ENCODE measurements around the gene GALNT9. TPM values are rescaled to one million over a fixed set of nuclear protein-coding genes. Genes with fewer than 3 reads are reported as not detected.

Gene GALNT9
- polyA plus RNA-seq, 3 donors: 7.3 to 12.7 (median 9.6) TPM

DNA sequence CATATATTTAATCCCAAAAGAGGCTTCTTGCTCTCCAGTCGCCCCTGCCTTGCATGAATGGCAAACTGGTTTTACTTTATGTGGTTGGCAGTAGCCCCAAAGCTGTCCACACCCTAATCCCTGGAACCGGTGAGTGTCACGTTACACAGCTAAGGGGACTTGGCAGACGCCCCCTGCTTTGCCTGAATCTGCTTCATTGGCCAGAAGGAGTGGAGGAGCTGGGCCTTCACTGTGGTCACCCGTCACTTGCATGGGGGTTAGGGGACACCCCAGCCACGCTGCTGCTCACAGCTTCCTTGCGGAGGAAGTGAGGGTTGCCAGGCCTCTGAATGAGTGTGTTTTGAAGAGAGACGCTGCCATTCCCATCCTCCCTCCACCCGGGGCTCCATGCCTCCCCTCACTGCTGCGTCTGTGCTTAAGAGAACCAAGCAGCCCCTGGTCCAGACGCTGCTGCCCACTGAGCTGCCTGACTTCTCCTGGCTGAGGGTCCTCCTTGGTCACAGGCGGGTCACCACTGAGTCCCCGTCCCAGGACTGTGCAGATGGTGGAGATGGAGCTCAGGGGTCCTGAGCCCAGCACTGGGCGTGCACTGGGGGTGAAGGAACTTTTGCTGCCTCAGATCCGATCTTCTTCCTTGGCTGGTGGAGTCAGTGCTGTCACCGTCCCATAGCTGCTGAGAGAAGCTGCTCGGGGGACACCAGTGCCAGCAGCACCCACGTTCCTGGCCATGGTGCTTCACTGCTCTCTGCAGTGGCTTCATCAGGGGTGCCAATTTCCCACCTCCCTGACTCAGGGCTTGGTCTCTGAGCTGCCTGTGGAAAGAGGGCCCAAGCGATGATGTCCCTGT is 39.8 kb downstream of the GALNT9 start:
- DNase-seq (ENCODE audit: extremely low read depth in 1 of 11, low read depth in 9 of 11, low spot score in 4 of 11): no peak

DNA sequence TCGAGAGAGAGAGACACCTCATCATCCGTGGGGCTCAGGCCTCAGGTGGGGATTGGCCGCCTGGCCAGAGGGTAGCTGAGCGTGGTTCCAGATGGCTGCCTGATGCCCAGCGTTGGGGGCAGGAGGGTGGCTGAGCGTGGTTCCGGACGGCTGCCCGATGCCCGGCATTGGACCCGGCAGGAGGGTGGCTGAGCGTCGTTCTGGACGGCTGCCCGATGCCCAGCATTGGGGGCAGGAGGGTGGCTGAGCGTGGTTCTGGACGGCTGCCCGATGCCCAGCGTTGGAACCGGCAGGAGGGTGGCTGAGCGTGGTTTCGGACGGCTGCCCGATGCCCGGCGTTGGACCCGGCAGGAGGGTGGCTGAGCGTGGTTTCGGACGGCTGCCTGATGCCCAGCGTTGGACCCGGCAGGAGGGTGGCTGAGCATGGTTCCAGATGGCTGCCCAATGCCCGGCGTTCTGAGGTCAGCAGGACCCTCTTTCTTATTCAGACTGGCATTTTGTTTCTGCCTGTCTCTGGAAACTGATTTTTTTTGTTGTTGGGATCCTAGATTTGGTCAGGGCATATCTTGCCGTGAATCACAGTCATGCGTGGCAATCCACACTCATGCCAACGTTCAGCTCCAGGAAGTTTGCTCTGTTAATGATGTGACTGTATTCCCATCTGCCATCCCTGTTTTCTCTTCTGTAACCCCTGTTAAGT is 40.7 kb downstream of the GALNT9 start:
- no peak for DNase-seq (ENCODE audit: extremely low read depth in 1 of 11, low read depth in 9 of 11, low spot score in 4 of 11)

DNA sequence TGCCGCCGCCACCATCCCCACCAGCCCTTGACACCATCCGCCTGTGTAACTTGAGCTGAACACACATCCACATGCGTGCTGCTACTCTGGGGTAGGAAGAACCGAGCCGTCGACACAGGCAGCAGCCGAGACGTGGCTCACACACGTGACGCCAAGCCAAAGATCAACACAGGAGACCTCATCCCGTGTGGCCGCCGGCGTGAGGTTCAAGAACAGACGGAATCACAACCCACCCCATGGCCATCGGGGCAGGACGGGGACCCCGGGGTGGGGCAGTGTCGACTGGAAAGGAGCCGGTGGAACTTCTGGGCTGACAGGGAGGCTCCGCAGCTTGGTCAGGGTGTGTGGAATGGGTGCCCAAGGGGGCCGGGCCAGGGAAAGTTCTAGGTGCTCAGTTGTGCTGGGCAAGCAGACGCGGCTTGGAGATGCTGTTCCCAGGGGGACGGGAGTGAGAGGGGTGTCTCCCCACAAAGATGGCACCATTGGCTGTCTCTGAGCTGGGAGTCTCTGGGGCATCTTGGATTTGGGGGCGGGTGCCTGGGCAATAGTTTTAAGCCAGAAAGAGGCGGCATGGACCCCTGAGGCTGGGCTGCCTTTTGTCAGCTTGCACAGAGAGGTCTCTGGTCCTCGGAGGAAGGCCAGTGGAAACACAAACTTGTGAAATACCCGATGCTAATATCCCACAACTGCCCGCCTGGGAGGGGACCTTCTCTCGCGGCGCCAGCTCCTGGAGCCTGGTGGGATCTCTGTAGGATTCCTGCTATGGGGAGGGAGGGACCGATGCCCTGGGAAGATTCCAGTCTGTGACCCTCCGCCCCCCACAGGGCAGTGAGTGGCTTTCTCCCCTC is 41.8 kb downstream of the GALNT9 start:
- no peak for DNase-seq (ENCODE audit: extremely low read depth in 1 of 11, low read depth in 9 of 11, low spot score in 4 of 11)

DNA sequence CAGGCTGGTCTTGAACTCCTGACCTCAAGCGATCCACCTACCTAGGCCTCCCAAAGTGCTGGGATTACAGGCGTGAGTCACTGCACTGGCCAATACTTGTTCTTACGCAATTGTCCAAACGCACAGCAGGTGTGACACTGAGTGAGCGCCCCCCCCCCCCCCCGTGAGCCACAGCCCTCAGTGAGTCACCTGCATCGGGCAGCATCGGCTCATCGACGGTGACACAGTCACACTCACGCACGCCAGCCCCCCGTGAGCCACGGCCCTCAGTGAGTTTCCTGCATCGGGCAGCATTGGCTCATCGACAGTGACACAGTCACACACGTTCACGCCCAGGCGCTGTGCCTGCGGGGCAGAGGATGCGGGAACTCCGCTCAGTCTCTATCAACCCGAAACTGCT is 42.5 kb downstream of the GALNT9 start:
- no peak for DNase-seq (ENCODE audit: extremely low read depth in 1 of 11, low read depth in 9 of 11, low spot score in 4 of 11)

DNA sequence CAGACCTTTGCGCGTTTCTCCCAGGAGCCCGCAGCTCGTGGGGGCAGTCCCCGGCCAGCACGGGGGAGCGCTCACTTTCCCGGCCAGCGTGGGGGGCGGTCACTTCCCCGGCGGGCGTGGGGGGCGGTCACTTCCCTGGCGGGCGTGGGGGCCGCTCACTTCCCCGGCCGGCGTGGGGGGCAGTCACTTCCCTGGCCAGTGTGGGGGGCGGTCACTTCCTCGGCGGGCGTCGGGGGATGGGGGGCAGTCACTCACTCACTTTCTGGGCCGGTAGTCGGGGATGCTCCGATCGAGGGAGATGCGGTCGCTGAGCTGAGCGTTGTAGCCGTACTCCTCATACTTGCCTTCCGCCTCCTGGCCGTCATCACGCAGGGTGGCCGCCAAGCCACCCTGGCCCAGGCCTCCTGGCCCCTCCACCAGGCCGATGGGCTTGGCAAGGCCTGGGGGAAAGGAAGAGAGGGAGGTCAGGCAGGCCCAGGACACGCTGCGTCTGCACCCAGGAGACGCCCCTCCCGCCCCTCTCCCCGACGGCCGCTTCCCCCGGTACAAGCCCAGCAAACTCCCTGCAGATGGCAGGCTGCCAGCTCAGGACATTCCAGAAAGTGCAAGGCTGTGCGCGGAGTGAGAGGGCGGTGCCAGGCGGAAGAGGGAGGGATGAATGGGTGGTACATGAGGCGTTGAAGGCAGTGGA is 43.3 kb downstream of the GALNT9 start:
- peak in 9 of 11 donors; percentile 82 to 93 (median 88) for DNase-seq (ENCODE audit: extremely low read depth in 1 of 11, low read depth in 9 of 11, low spot score in 4 of 11)

DNA sequence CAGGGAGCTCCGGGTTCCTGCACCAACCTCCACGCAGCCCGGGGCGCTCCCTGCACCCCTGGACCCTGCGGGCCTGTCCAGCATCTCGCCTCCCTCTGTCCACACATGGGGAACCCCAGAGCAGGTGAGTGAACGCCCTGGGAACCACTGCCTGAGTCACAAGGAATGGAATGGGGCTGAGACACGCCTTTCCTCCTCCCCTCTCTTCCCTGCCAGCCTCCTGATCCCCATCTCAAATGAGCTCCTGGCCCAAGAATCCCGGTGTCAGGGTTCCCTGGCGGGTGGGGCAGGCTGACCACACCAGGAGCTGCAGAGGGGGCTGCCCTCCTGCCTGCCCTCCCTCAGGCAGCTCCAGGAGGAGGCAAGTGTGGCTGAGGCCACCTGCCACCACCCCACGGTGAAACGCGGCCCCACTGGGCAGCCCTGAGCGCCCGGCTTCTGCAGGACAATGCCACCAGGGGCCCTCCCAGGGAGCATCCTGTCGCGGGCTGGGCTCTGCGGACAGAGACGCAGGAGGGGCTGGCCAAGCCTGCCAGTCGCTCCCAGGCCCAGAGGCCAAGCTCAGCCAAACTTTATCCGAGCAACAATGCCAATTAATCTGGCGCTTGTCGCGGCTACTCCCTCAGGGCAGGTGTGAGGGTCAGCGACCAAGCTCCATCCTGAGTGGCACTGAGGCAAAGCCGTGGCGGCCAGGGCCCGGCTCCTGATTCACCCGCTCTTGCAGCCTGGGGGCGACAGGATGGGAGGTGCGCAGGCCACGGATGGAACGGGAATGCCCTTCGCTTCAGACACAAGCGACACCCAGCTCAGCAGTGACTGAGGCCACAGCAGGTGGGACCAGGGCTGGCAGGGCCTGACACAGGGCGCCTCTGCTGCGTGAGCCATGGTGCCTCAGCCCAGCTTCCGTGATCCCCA is 44.3 kb downstream of the GALNT9 start:
- DNase-seq (ENCODE audit: extremely low read depth in 1 of 11, low read depth in 9 of 11, low spot score in 4 of 11): no peak

DNA sequence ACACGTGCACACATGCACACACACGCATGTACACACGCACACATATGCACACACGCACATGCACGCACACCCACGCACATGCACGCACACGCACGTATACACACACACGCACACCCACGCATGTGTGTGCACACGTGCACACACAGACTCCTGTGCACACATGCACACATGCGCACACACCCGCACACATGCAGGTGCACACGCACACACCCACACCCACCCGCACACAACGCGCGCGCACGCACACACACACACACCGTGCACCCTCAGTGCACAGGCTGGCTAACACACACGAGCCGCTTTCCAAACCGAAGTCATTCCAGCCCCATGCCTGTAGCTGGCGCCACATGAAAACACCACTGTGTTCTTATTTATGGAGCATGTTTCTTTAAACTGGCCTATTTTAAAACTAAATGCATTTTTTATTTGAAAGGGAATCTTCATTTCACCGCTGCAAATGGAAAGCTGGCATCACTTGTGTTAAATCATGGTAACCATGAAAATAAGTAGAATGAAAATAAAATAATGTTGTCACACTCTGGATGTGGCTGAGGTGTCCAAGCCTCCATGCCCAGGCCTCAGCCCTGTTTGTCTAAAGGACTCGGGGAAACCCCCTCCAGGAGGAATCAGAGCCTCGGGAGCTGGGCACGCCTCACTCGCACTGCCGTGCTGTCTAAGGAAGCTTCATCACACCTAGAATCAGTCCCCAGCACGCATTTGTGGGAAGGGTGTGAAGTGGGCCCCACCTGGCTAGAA is 45.1 kb downstream of the GALNT9 start:
- no peak for DNase-seq (ENCODE audit: extremely low read depth in 1 of 11, low read depth in 9 of 11, low spot score in 4 of 11)

DNA sequence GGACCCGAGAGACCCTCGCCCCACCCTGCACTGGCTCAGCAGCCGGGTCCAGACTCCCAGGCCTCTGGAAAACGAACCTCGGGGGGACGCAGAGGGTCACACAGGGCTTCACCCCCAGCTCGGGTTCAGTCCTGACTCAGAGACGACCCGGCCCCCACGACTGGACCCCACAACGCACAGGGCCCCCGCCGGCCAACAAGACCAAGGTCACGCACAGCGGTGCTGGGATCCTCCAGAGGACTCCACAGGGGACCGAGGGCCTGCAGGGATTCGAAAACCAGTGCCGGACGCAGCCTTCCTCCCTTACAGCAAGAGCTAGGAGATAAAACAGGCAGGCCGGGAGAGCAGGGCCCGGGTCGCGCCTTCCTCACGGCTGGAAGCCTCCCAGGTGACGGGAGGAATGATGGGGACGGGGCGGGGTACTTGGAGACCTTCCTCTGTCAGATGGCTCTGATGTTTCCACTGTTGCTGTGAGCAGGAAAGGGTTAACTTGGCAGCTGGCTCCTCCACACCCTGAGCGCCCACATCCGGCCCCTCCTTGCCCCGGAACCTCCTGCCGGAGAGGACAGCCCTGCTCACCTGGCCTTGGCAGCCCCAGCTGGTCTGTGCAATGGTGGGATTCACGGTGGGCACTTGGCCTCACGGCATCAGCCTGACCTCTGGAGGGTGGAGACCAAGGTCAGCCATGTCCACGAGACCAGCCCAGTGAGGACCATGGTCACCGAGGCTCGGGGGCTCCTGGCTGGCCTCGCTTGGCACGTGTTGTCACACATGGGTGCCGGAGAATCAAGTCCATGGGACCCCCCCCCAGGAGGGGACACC is 46.2 kb downstream of the GALNT9 start:
- no peak for DNase-seq (ENCODE audit: extremely low read depth in 1 of 11, low read depth in 9 of 11, low spot score in 4 of 11)

DNA sequence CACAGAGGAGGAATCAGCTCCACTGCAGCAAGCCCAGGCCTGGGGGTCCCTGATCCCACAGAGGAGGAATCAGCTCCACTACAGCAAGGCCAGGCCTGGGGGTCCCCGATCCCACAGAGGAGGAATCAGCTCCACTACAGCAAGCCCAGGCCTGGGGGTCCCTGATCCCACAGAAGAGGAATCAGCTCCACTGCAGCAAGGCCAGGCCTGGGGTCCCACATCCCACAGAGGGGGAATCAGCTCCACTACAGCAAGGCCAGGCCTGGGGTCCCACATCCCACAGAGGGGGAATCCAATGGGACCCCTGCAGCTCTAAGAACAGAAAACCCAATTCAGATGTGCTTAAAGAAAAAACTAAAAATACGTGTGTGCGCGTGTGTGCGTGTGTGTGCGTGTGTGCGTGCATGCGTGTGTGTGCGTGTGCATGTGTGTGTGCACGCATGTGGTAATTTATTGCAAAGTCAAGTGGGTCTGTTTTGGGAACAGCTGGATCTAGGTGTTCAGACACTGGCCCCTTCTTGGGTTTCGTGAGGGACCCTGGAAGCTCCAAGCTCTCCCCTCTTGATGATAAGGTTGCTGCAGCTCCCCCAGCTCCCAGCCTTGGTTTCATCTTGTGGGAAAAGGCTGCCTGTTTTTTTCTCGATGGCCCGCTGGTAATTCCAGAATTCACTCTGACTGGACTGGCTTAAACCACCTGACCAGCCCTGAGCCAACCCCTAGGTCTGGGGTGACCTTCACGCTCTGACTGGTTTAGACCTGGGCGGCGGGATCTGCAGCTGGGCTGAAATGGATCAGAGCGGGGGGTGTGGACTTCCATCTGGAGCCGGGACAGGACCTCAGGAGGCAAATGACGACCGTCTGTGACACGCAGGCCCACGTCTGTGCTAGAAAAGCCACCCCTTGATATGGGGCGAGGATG is 47.1 kb downstream of the GALNT9 start:
- DNase-seq (ENCODE audit: extremely low read depth in 1 of 11, low read depth in 9 of 11, low spot score in 4 of 11): no peak

DNA sequence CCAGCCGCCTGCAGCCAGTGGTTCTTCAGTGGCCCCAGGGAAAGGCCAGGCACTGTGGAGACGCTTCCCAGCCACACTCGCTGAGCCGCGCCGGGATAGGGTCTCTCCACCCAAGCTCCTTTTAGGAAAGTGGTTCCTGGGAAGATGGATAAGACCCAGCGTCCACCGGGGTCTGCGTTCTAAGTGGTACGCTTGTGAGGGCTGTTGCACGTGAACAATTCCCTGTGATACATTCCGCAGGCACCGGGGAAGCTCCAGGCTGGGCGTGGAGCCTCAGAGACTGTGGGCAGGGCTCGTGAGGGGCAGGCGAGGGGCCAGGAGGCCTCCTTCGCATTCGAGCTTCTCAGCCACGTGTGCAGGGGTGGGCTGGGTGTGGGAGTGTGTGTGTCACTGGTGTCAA is 48.4 kb downstream of the GALNT9 start:
- DNase-seq (ENCODE audit: extremely low read depth in 1 of 11, low read depth in 9 of 11, low spot score in 4 of 11): no peak

DNA sequence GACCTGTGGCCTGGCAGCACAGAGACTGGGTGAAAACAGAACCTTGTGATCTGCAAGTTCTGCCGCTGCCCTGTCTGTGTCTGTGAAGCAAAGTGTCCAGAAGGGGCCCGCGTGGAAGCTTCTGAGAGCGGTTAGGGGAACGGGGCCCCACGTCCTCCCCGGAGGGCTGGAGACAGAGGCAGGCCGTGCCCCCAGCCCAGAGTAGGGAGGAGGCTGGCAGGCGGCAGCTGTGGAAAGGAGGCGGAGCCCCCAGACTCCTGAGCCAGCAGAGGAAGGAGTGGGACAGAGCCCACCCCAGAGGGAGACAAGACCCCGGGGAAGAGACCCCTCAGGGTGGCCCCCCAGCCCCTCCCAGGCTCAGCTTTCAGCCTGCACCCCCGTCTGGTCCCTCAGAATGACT is 49.0 kb downstream of the GALNT9 start:
- no peak for DNase-seq (ENCODE audit: extremely low read depth in 1 of 11, low read depth in 9 of 11, low spot score in 4 of 11)

DNA sequence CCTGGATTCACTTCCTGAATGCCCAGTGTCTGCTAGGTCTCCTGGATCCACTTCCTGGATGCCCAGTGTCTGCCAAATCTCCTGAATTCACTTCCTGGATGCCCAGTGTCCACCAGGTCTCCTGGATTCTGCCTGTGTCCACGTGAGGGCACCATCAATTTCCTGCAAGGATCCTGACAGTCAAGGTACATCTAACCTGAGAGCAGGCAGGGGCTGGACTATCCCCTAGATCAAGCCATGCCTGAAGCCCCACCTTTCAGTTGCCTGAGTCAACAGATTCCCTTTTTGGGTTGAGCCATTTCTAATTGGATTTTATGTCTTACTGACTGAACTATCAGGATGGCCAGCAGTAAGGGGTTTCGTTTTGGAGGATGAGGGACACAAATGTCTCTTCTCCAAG is 49.5 kb downstream of the GALNT9 start:
- no peak for DNase-seq (ENCODE audit: extremely low read depth in 1 of 11, low read depth in 9 of 11, low spot score in 4 of 11)

DNA sequence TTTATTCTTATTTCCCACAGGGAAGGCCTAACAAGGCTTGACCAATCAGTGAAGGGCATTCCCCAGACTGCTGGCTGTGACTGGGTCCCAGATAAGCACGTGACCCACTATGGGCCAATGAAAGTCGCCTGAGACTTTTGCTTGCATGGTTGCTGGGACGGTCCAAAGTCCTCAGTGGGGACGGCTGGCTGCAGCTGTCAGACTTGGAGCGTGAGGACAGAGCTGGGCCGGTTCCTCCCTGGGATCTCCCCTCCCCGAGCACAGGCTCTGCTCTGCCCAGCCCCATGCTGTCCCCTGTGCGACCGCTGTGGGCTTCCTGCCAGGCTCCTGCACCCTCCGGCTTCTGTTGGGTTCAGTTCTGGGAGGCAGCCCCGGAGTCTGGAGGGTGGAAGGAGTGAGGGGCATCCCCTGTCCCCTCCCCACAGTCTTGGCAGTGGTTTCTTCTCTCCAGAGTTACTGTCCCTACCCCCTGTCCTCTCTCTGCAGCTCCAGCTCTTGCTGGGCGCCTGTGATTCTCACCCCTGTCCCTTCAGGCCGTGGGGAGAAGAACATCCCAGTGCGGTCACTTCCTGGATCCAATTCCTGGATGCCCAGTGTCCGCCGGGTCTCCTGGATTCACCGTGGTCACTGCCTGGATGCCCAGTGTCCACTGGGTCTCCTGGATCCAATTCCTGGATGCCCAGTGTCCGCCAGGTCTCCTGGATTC is 50.1 kb downstream of the GALNT9 start:
- DNase-seq (ENCODE audit: extremely low read depth in 1 of 11, low read depth in 9 of 11, low spot score in 4 of 11): peak in 6 of 11 donors; percentile 73 to 90 (median 87)

DNA sequence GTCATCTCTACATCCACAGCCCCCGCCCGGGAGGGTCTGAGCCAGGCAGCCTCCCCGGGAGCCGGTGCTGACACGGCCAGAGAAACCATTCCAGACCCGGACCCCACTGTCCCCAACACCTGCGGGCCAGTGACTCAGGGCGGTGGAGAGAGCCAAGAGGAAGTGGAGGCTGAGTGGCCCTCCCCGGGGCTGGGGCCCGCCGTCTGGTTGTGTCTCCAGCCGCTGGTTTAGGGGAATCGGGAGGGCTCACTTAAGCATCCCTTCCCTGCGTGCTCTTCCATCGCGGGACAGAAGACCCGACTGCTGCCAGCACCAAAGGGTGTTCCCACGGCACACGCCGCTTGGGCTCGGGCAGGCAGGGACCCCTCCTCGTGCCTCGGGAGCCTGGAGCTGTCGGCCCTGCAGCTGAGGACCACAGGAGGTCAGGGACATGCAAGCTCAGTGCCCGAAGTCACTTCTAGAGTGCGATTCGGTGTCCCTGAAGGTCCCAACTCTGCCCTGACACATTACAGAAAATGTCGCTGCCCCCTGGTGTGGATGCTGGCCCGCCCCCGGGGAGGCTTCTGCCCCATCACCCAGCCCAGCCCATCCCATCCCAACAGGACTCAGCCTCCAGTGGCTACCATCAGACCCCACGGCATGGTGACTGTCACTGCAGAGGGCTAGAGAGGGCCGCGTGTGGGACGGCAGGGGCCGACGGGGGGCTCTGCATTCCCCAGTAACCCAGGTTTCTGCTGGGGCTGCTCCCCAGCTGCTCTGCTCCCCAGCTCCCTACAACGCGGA is 50.8 kb downstream of the GALNT9 start:
- no peak for DNase-seq (ENCODE audit: extremely low read depth in 1 of 11, low read depth in 9 of 11, low spot score in 4 of 11)
